ENCODE data around the gene ST6GAL1. TPM values are rescaled to one million over a fixed set of nuclear protein-coding genes. Genes with fewer than 3 reads are reported as not detected.

Gene ST6GAL1
- total RNA-seq, 1 donor from 2014 or later: 59.9 TPM

- Histone ChIP-seq H3K36me3 (peaks cover 8 to 21% of the 10 kb centered on the region in 2 donors), H3K27me3 (no peaks in the 10 kb centered on the region), H3K27ac (peak overlapping the region in 1 of 2 donors; percentile 38), H3K9me3 (no peaks in the 10 kb centered on the region), H3K4me3 (no peak overlapping the region), H3K4me1 (peaks cover 7 to 43% of the 10 kb centered on the region in 2 donors)
- intact Hi-C loops (cut with DNase I): loop anchor here (10.0 kb wide), 2 partner anchors 320 to 1000 kb away; partner anchors contain the start of genes AHSG and TRA2B
- DNase-seq (ENCODE audit: low spot score in 2 of 2): peak in 1 of 2 donors; percentile 13
- TF ChIP-seq, protein P1, sequence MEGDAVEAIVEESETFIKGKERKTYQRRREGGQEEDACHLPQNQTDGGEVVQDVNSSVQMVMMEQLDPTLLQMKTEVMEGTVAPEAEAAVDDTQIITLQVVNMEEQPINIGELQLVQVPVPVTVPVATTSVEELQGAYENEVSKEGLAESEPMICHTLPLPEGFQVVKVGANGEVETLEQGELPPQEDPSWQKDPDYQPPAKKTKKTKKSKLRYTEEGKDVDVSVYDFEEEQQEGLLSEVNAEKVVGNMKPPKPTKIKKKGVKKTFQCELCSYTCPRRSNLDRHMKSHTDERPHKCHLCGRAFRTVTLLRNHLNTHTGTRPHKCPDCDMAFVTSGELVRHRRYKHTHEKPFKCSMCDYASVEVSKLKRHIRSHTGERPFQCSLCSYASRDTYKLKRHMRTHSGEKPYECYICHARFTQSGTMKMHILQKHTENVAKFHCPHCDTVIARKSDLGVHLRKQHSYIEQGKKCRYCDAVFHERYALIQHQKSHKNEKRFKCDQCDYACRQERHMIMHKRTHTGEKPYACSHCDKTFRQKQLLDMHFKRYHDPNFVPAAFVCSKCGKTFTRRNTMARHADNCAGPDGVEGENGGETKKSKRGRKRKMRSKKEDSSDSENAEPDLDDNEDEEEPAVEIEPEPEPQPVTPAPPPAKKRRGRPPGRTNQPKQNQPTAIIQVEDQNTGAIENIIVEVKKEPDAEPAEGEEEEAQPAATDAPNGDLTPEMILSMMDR (IDR thresholded peaks at IDR 0.05): no peak
These were observed 4.8 kb downstream of the ST6GAL1 start for GRCh38 chr3:186935133-186935532.

- TF ChIP-seq, protein P1 (IDR thresholded peaks at IDR 0.05): no peak
- no peaks in the 10 kb centered on the region for H3K27me3 ChIP-seq
- peaks cover 9 to 54% of the 10 kb centered on the region in 2 donors for H3K4me1 ChIP-seq
- no peak overlapping the region for H3K4me3 ChIP-seq
- no peaks in the 10 kb centered on the region for H3K9me3 ChIP-seq
- H3K27ac ChIP-seq: peak overlapping the region; percentile 64 to 79
- H3K36me3 ChIP-seq: peaks cover 8 to 21% of the 10 kb centered on the region in 2 donors
- intact Hi-C loops (cut with DNase I): loop anchor here (10.0 kb wide), 2 partner anchors 322 to 1002 kb away; partner anchors contain the start of genes AHSG and TRA2B
- DNase-seq (ENCODE audit: low spot score in 2 of 2): peak in 1 of 2 donors; percentile 21
These were observed 6.9 kb downstream of the ST6GAL1 start for GRCh38 chr3:186937017-186937875.

DNA sequence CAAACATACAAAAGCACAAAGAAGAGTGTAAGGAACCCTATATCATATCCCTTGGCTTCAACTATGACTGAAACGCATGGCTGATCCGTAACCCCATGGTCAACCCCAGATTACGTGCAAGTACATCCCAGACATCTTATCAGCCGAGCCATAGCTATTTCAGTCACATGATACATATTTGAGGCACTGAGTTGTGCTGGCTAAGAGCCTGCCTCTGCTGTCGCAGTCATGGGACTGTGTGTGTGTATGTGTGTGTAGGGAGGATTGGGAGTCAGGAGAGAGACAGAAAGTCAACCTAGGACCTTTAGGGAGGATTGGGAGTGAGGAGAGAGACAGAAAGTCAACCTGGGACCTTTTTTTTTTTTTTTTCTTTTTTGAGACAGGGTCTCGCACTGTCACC lies 8.4 kb downstream of the ST6GAL1 start:
- intact Hi-C loops (cut with DNase I): loop anchor here (10.0 kb wide), 2 partner anchors 324 to 1004 kb away; partner anchors contain the start of genes AHSG and TRA2B
- Histone ChIP-seq H3K4me3 (no peak overlapping the region), H3K36me3 (peaks cover 13 to 28% of the 10 kb centered on the region in 2 donors), H3K4me1 (peaks cover 9 to 44% of the 10 kb centered on the region in 2 donors), H3K27me3 (no peaks in the 10 kb centered on the region), H3K27ac (peak overlapping the region; percentile 64 to 79), H3K9me3 (no peaks in the 10 kb centered on the region)
- peak; percentile 47 to 83 for DNase-seq (ENCODE audit: low spot score in 2 of 2)
- TF ChIP-seq, protein P1 (IDR thresholded peaks at IDR 0.05): no peak

DNA sequence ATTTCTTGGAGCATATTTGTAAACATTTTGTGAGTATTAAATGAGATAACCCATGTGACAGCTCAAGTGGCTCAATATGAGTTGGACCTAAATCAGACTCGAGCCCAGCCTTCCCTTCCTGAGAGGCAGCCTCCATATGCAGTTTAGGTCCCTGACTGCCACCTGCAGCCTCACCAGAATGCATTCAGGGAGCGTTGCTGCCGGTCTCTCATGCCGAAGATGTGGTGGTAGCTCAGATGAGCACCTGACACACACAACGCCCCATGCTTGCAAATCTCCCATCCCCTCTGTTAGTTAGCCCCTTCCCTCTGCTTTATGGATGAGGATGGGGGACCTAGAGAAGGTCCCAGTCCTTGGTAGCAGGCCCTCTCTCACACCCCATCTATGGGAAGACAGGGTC lies 9.2 kb downstream of the ST6GAL1 start:
- Histone ChIP-seq H3K36me3 (peaks cover 13 to 28% of the 10 kb centered on the region in 2 donors), H3K4me3 (no peak overlapping the region), H3K4me1 (peaks cover 9 to 37% of the 10 kb centered on the region in 2 donors), H3K27me3 (no peaks in the 10 kb centered on the region), H3K9me3 (no peaks in the 10 kb centered on the region), H3K27ac (peak overlapping the region; percentile 64 to 79)
- peak in 1 of 2 donors; percentile 38 for DNase-seq (ENCODE audit: low spot score in 2 of 2)
- TF ChIP-seq, protein P1 (IDR thresholded peaks at IDR 0.05): no peak
- intact Hi-C loops (cut with DNase I): loop anchor here (10.0 kb wide), 2 partner anchors 325 to 1005 kb away; partner anchors contain the start of genes AHSG and TRA2B

GRCh38 chr3:186940967-186941366 lies 10.6 kb downstream of the ST6GAL1 start:
- Histone ChIP-seq H3K36me3 (peaks cover 11 to 18% of the 10 kb centered on the region in 2 donors), H3K27me3 (no peaks in the 10 kb centered on the region), H3K9me3 (no peaks in the 10 kb centered on the region), H3K27ac (peak overlapping the region; percentile 64 to 79), H3K4me1 (peaks cover 9 to 35% of the 10 kb centered on the region in 2 donors), H3K4me3 (no peak overlapping the region)
- intact Hi-C loops (cut with DNase I): loop anchor here (2.0 kb wide), 1 partner anchor 30 kb away; no protein-coding TSS in a partner anchor
- peak; percentile 59 to 89 for DNase-seq (ENCODE audit: low spot score in 2 of 2)
- TF ChIP-seq, protein P1 (IDR thresholded peaks at IDR 0.05): no peak
